A673 (cell line): ENCODE results near the gene CYCS. TPM values are rescaled to one million over a fixed set of nuclear protein-coding genes. Genes with fewer than 3 reads are reported as not detected.
A peak's percentile ranks its signal among the peaks of the same experiment; 100 is the strongest.

Source experiments
- BruUV-seq: library from RNA; stranded (reverse); fragments of 400-500 nt; replicated peaks from 2 replicates; lab custom pipeline; 2021; lab: Mats Ljungman, UMichigan
- CTCF ChIA-PET: fragments of 300-600 bp; sonication (Branson Sonifier 250); formaldehyde crosslinking; loops from one replicate; lab custom pipeline; 2022; ENCODE audit warnings: antibody characterized with exemption; lab: Charles Lee
- POLR2A ChIA-PET: fragments of 300-600 bp; sonication (Branson Sonifier 250); formaldehyde crosslinking; loops from one replicate; lab custom pipeline; 2022; ENCODE audit warnings: antibody characterized with exemption; ENCODE audit not compliant: low non-redundant PET; lab: Charles Lee
- DNase-seq: peaks from one replicate; pipeline ENCODE4 v3.0.0-alpha.2; 2015; ENCODE audit warnings: low spot score
- H3K27ac ChIP-seq: fragments of 200-600 bp; sonication (generic); 2 replicates; pipeline ENCODE4 v1.5.1; 2016; ENCODE audit warnings: mixed run types, low read depth, mild to moderate bottlenecking, mixed read lengths, antibody characterized with exemption, low read length; ENCODE audit not compliant: poor library complexity, severe bottlenecking
- H3K27me3 ChIP-seq: fragments of 200-600 bp; sonication (generic); replicated peaks from 2 replicates; pipeline ENCODE4 v1.6.1; 2017; ENCODE audit warnings: mixed run types, low read depth, mild to moderate bottlenecking, mixed read lengths, antibody characterized with exemption, low read length; ENCODE audit not compliant: insufficient read depth, poor library complexity
- H3K36me3 ChIP-seq: fragments of 200-600 bp; sonication (generic); 2 replicates; pipeline ENCODE4 v1.6.1; 2016; ENCODE audit warnings: mixed run types, mild to moderate bottlenecking, mixed read lengths, antibody characterized with exemption, low read length; ENCODE audit not compliant: insufficient read depth, poor library complexity, severe bottlenecking
- H3K4me1 ChIP-seq: fragments of 200-600 bp; sonication (generic); 2 replicates; pipeline ENCODE4 v1.6.1; 2017; ENCODE audit warnings: mixed run types, mild to moderate bottlenecking, mixed read lengths, antibody characterized with exemption, low read length; ENCODE audit not compliant: insufficient read depth, poor library complexity, severe bottlenecking
- H3K4me3 ChIP-seq: fragments of 200-600 bp; sonication (generic); 2 replicates; pipeline ENCODE4 v1.5.1; 2016; ENCODE audit warnings: low read depth, mixed run types, mild to moderate bottlenecking, mixed read lengths, low read length; ENCODE audit not compliant: poor library complexity, severe bottlenecking
- H3K9me3 ChIP-seq: fragments of 200-600 bp; sonication (generic); 2 replicates; pipeline ENCODE4 v1.6.1; 2016; ENCODE audit warnings: mixed run types, low read depth, mild to moderate bottlenecking, mixed read lengths, antibody characterized with exemption, low read length; ENCODE audit not compliant: poor library complexity, severe bottlenecking
- CTCF ChIP-seq: fragments of 300-800, 200-600 bp; sonication (generic); conservative IDR thresholded peaks from 2 replicates; pipeline ENCODE4 v1.5.1; 2017; ENCODE audit warnings: low read depth, mild to moderate bottlenecking, antibody characterized with exemption, low read length, moderate library complexity, mixed read lengths
- EZH2 ChIP-seq: fragments of 200-600 bp; sonication (generic); IDR thresholded peaks from 2 replicates; pipeline ENCODE4 v1.6.1; 2017; ENCODE audit warnings: borderline replicate concordance, low read depth, mild to moderate bottlenecking, mixed read lengths, antibody characterized with exemption, low read length; ENCODE audit not compliant: poor library complexity, severe bottlenecking
- intact Hi-C: fragments of 100-400 bp; cut with micrococcal nuclease; formaldehyde crosslinking; loops from one replicate; pipeline ENCODE4 v1.10.0; 2022; ENCODE audit not compliant: unreplicated experiment
- total RNA-seq: library from RNA; stranded (reverse); gene quantifications from 2 replicates; pipeline ENCODE4 v1.2.3, GENCODE V29; 2021

CYCS gene
- total RNA-seq, 1 experiment from 2014 or later = 350 TPM

- ChIA-PET CTCF (no interaction called here), POLR2A (no interaction called here)
- Histone ChIP-seq H3K27ac (no peak overlapping the region), H3K4me3 (no peak overlapping the region), H3K36me3 (no peaks in the 10 kb centered on the region), H3K27me3 (no peaks in the 10 kb centered on the region), H3K9me3 (no peaks in the 10 kb centered on the region), H3K4me1 (no peaks in the 10 kb centered on the region)
- intact Hi-C loops = no loop called here
- BruUV-seq = no TSS peak
- DNase-seq = no peak
- TF ChIP-seq EZH2 (no peak), CTCF (no peak)
Measured at GRCh38 chr7:25101817-25102216, 23.2 kb downstream of the CYCS start.

- Histone ChIP-seq H3K27ac (no peak overlapping the region), H3K36me3 (no peaks in the 10 kb centered on the region), H3K4me1 (no peaks in the 10 kb centered on the region), H3K27me3 (no peaks in the 10 kb centered on the region), H3K4me3 (no peak overlapping the region), H3K9me3 (no peaks in the 10 kb centered on the region)
- BruUV-seq = no TSS peak
- intact Hi-C loops = loop anchor here (2.0 to 10.0 kb wide), 6 partner anchors 288 to 1554 kb away; no protein-coding TSS in a partner anchor
- ChIA-PET CTCF (interaction anchor here (0.7 kb wide), 1 partner anchor 24 kb away, joined by 4 read pairs; no protein-coding TSS in a partner anchor), POLR2A (no interaction called here)
- DNase-seq = peak; percentile 79
- peak; percentile 95 for TF ChIP-seq CTCF
- no peak for TF ChIP-seq EZH2
Measured at GRCh38 chr7:25098096-25099046, 26.7 kb downstream of the CYCS start.

- CTCF ChIA-PET = interaction anchor here (0.6 to 0.7 kb wide), 2 partner anchors 21 to 142 kb away, joined by 3 to 5 read pairs; no protein-coding TSS in a partner anchor
- intact Hi-C loops = loop anchor here (5.0 to 10.0 kb wide), 5 partner anchors 351 to 1551 kb away; no protein-coding TSS in a partner anchor
- Histone ChIP-seq H3K4me3 (no peak overlapping the region), H3K9me3 (no peaks in the 10 kb centered on the region), H3K27ac (no peak overlapping the region), H3K27me3 (no peaks in the 10 kb centered on the region), H3K36me3 (no peaks in the 10 kb centered on the region), H3K4me1 (peaks cover 9% of the 10 kb centered on the region)
- no TSS peak for BruUV-seq
- DNase-seq = no peak
- POLR2A ChIA-PET = no interaction called here
- no peak for TF ChIP-seq EZH2
- TF ChIP-seq CTCF = no peak
Measured at GRCh38 chr7:25095516-25096345, 29.3 kb downstream of the CYCS start.
